ENCODE data around the gene TXNDC12.
"Not testable (repeated sequence)": the region's sequence is repeated elsewhere in the genome, so short reads cannot be mapped to it uniquely, and the experiment has no call there.

TXNDC12 gene

GRCh38 chr1:52055066-52055865 lies at the start of gene TXNDC12:
Gene TXNDC12, minus strand, starts transcription at chr1:52055191. Its CDS starts 95 bp downstream, at chr1:52055096.
- peak; percentile 89 to 92 for DNase-seq

GRCh38 chr1:52102336-52103013 lies 47.5 kb upstream of the TXNDC12 start:
- DNase-seq, result no peak

GRCh38 chr1:52098139-52098871 lies 43.3 kb upstream of the TXNDC12 start:
- DNase-seq, result peak; percentile 1 to 35

- no peak for DNase-seq
Observed at GRCh38 chr1:52096216-52096615, 41.2 kb upstream of the TXNDC12 start.

- not testable (repeated sequence) for DNase-seq
Observed at GRCh38 chr1:52094300-52094699, 39.3 kb upstream of the TXNDC12 start.

GRCh38 chr1:52087892-52088291 lies 32.9 kb upstream of the TXNDC12 start:
- not testable (repeated sequence) for DNase-seq

GRCh38 chr1:52080014-52080415 lies 25.0 kb upstream of the TXNDC12 start:
- DNase-seq, result no peak

- DNase-seq, result not testable (repeated sequence)
Observed at GRCh38 chr1:52077277-52077676, 22.3 kb upstream of the TXNDC12 start.

GRCh38 chr1:52072291-52072690 lies 17.3 kb upstream of the TXNDC12 start:
- DNase-seq, result no peak

- no peak for DNase-seq
Observed at GRCh38 chr1:52070704-52071103, 15.7 kb upstream of the TXNDC12 start.

- DNase-seq, result no peak
Observed at GRCh38 chr1:52063192-52063591, 8.2 kb upstream of the TXNDC12 start.

- DNase-seq, result no peak
Observed at GRCh38 chr1:52060822-52061221, 5.8 kb upstream of the TXNDC12 start.

- no peak for DNase-seq
Observed at GRCh38 chr1:52059888-52060287, 4.9 kb upstream of the TXNDC12 start.

- no peak for DNase-seq
Observed at GRCh38 chr1:52059321-52059720, 4.3 kb upstream of the TXNDC12 start.

- no peak for DNase-seq
Observed at GRCh38 chr1:52057876-52058415, 3.0 kb upstream of the TXNDC12 start.

- no peak for DNase-seq
Observed at GRCh38 chr1:52057255-52057654, 2.3 kb upstream of the TXNDC12 start.

GRCh38 chr1:52056937-52057231 lies 1.9 kb upstream of the TXNDC12 start:
- no peak for DNase-seq

- peak; percentile 96 to 99 for DNase-seq
Observed at GRCh38 chr1:52056163-52056936, 1.4 kb upstream of the TXNDC12 start, which contains the start of gene BTF3L4. Gene BTF3L4, plus strand, starts transcription at chr1:52056295. Its CDS starts 3,553 bp downstream, at chr1:52059848.

GRCh38 chr1:52055866-52056162 lies 823 bp upstream of the TXNDC12 start:
- no peak for DNase-seq

GRCh38 chr1:52054496-52055065 lies 410 bp downstream of the TXNDC12 start:
- no peak for DNase-seq

- DNase-seq, result no peak
Observed at GRCh38 chr1:52053862-52054261, 1.1 kb downstream of the TXNDC12 start.

- not testable (repeated sequence) for DNase-seq
Observed at GRCh38 chr1:52049337-52049736, 5.7 kb downstream of the TXNDC12 start.
